ENCODE data around the gene MRFAP1L1.

The MRFAP1L1 gene

DNA sequence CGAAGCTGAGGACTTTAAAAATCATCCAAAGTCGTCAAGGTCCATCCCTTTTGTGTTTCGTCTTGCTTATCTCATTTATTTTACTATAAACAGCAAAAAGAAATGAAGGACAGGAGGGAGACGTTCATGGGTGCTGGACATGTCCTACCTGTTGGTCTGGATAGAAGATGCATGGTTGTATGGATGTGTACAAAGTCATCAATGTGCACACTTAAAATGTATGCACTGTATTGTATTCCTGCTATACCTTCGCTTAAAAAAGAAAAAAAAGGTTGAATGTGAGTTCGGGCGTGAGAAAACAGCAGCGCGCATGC lies 6.0 kb upstream of the MRFAP1L1 start:
- ATAC-seq, result no peak

DNA sequence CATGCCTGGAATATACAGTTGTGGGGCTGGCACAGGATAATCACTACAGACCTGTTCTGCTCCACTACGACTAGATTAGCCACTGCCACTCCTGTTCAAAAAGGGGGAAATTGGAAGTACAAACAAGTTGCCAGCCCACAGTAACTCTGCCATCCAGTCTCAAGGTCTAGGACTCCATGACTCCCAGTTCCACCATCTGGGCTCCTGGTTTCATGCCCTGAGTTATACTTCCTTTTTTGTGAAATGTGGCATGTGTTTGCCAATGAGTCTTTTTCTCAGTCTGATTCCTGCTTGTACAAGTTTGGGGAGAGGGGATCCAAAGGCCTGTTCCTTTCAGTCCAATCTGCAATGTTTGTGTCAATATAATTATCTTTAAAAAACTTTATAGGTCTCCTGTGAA lies 5.3 kb upstream of the MRFAP1L1 start:
- no peak for ATAC-seq

GRCh38 chr4:6710996-6711395 lies 1.3 kb upstream of the MRFAP1L1 start:
- ATAC-seq, result no peak

- ATAC-seq, result no peak
Observed at GRCh38 chr4:6710282-6710681, 617 bp upstream of the MRFAP1L1 start.

DNA sequence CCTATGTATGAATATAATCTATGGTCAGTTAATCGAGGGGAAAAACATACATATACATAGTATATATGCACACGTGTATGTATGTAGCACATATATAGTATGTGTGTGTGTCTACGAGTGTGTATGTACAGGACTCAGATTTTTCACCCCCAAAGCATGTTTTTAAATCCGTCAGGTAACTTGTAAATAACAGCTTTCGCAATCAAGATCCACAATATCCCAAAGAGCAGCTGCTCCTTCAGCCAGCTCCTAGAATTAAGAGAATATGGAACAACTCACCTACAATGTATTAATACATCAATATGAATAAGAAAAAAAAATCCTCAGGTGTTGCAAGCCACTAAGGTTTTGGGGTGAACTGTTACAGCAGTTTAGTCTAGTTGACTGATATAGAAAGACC lies 3.5 kb downstream of the MRFAP1L1 start:
- ATAC-seq, result no peak

- ATAC-seq, result peak; percentile 19 to 33
Observed at GRCh38 chr4:6705646-6706045, 4.0 kb downstream of the MRFAP1L1 start.

DNA sequence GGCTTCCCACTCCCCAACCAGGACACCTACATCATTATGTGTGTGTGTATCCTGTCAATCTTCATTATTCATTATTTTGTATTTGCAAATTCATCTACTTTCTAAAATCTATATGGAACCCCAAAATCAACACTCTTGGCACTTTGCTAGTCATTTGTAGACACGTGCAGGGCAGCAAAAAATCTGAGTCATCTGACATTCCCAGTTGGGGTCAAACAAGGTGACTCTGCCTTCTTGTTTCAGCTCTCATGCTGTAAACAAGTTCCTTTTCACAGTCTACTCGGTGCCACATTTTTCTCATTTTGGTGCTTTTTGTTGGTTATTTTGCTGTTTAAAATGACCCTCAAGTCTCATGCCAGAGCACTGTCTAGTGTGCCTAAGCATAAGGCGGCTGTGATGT lies 5.9 kb downstream of the MRFAP1L1 start:
- ATAC-seq, result peak in 1 of 2 donors; percentile 42

- ATAC-seq, result no peak
Observed at GRCh38 chr4:6702761-6703160, 6.9 kb downstream of the MRFAP1L1 start.

- no peak for ATAC-seq
Observed at GRCh38 chr4:6701371-6701770, 8.3 kb downstream of the MRFAP1L1 start.

DNA sequence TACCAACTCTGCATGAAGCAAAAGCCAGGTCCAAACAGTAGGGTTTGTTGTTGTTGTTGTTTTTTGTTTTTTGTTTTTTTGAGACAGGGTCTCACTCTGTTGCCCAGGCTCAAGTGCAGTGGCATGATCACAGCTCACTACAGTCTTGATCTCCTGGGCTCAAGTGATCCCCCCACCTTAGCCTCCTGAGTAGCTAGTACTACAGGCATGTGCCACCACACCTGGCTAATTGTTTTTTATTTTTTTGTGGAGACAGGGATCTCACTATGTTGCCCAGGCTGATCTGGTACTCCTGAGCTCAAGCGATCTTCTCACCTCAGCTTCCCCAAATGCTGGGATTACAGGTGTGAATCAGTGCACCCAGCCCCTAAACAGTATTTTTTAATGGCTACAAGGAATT lies 9.8 kb downstream of the MRFAP1L1 start:
- ATAC-seq, result no peak

- no peak for ATAC-seq
Observed at GRCh38 chr4:6699388-6699787, 10.3 kb downstream of the MRFAP1L1 start.

DNA sequence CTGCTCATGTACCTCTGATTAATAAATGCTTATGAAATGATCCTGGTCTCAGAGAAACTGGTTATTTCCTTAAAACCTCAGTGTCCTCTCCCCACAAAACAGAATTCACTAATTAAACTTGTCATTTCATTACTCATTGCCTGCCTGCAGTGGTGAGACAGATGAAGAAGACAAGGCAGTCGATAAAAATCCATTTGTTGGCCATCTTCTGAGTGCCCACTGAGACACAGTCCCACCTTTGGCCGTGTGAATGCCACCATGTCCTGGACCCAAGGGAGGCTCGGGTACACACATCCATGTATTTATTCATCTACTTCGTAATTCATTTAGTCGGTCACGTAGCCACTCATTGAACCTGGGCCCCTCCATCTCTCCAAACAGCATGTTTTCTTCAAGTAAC lies 12.5 kb downstream of the MRFAP1L1 start:
- no peak for ATAC-seq

DNA sequence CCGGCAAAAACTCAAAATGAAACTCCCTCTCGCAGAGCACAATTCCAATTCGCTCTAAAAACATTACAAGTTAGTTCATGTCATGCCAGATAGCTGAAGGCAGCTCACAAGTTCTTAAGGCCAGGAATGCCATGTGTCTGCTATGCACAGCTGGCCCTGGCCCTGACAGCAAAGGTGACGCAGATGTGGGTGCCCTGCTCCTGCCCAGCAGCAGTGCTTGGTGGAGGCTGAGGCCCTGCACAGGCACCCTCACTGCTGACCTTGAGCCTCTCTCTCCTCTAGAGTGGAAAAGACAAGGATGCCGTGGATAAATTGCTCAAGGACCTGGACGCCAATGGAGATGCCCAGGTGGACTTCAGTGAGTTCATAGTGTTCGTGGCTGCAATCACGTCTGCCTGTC lies 13.1 kb downstream of the MRFAP1L1 start:
- peak; percentile 54 to 59 for ATAC-seq

DNA sequence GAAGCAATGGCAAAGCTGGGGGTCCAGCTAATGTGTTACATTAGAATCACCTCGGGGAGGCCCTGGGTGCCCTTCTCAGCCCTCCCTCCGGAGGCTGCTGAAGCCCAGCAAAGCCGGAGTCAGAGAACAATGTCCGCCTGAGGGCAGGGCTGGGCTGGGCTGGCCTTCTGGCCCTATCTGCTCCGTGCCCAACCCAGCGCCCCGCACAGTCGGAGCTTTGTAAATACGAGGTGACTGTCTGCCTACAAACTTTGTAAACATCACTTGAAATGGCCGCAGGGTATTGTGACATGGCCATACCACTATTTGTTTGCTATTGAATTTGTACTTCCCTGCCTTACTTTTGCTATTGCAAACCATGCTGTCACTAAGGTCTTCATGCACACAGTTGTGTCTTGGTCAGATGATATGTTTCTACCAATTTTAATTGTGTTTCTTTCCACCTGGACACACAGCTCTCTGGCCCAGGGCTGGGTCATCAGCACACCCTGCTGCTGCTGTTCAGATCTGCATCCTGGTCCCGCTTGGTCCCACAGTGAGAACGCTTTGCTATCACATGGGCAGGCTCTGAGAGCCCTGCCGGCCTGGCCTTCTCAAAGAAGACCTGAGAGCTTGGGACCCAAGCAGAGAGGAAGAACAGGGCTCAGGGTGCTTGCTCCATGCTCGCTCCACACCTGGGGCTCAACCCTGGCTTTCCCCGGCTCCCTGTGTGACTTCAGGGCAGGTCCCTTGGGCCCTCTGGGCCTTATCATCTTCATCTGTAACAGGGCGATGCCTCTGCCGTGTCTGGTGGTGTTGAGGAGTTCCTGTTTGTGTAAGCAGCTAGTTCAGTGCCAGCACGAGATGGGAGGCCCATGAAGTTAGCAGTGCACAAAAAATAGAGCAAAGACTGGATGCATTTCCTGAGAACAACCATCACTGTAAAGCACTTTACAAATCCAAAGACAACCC lies 13.7 kb downstream of the MRFAP1L1 start:
- ATAC-seq, result peak; percentile 64 to 68

- ATAC-seq, result no peak
Observed at GRCh38 chr4:6694177-6694901, 15.3 kb downstream of the MRFAP1L1 start.

DNA sequence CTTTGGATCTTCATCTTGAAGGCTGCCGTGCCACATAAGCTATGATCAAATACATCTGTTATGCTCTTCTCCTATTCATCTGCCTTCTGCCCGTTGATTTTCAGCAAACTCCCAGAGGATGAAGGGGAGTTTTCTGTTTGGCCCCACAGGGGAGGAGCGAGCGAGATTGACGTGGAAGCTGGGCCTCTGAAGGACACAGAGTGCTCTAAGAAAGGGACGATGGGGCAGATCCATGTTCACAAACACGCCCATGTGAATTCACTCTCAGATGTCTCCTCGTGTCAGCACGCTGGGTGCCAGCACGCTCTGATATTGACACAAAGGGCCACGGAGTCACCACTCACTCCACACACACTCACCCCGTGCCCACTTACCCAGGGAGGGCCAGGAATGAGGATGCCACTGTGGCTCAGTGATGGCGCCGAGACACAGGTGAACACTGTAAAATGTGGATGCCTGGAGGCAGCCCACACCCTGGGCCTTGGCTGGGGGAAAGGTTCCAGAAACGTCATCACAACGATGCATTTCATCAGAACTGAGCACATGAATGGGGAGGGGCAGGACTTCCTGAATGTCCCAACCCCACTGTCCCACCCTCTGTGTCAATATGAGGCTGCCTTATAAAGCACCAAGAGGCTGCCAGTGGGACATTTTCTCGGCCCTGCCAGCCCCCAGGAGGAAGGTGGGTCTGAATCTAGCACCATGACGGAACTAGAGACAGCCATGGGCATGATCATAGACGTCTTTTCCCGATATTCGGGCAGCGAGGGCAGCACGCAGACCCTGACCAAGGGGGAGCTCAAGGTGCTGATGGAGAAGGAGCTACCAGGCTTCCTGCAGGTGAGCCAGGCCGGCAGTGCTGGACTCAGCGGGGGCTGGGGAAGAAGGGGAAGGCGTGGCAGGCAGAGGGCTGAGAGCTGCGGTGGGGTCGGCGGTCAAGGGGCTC lies 16.2 kb downstream of the MRFAP1L1 start, which contains the start of gene S100P:
TSS of gene S100P (plus strand) at position 648 of the 946 bp plus-strand sequence. CDS start at position 703, 55 bp downstream.
- no peak for ATAC-seq

DNA sequence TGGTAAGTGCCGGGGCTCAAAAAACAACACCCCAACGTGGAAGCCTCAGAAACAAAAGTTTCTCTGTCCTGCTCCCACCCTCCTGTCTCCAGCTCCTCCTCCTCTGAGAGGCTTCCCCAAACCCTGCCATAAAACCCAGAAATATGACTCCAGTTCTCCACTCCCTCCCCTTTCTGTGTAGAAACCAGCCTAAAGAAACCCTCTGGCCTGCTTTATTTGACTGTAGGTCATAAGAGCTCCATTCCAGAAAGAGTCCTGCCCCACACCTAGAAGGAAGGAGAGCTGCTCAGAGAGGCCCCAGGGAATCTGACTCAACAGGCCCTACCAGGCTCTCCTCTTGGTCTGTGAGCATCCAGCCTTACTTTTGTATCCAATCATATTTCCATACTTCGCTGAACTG lies 16.9 kb downstream of the MRFAP1L1 start:
- no peak for ATAC-seq

DNA sequence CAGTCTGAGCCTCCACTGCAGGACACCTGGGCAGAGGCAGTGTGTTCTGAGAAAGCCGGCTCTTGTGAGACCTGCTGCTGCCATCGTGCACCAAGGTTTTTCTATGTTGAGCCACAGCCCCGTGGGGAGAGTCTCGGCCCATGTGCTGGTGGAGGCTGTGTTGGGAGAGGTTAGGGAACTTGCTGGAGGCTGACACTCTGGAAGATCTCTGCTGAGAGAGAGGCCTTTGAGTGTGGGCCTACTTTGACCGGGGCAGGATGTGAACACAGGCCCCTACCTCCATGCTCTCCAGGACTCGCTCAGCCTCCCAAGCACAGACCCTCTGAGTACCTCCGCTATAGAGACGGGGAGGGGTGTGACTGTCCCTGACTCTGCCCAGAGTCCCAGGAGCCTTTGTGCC lies 17.3 kb downstream of the MRFAP1L1 start:
- ATAC-seq, result no peak

DNA sequence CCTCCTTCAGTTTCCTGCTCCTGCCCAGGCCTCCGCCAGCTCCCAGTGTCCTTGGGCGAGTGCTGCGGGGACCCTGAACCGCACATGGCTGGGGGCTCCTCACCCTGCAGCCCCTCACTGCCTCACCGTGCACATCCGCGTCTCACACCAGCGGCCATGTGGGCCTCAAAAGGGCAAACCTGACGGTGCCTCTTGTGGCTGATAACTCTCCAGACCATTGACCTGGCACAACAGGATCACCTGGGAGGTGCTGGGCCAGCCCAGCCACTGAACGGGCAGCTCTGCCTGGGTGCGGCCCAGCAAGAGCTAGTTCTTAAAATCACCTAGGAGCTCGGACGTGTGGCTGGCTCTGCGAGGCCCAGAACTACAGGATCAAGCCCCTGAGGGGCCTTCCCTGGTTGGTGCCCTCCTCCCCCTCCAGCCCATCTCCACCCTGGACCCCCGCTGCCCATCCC lies 20.1 kb downstream of the MRFAP1L1 start:
- ATAC-seq, result no peak

GRCh38 chr4:6688879-6689505 lies 20.7 kb downstream of the MRFAP1L1 start:
- peak; percentile 95 to 98 for ATAC-seq

DNA sequence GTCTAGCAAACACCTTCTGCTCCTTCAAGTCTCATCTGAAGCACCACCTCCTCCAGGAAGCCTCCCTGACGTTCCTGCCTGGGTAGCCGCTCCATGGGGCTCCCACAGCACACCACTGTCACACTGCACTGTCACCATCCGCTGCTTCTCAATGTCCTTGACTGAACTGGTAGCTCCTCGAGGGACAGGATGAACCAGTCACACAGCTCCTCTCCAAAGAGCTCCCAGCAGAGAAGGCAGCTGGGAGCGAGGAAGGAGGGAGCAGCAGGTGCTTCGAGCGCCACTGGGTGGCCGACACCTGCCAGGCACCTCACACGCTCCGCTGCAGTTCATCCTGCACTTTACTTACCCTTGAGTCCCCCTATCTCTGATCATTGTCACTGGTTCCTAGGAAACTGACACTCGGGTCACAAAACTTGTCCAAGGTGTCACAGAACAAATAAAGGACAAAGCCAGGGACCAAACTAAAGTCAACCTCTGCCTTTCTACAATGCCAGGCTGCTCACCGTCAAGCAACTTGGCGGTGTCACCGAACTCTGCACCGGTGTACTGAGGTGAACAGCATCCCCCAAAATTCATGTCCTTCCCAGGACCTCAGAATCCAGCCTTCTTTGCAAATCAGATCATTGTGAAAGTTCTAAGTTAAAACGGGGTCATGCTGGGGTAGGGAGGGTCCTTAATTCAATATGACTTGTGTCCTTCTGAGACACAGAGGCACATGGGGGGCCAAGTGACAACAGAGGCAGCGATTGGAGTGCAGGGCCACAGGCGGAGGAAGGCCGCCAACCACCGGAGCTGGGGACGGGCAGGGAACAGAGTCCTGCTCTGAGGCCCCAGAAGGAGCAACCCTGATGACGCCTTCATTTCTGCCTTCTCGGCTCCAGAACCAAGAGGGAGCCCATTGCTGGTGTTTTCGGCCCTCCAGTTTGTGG lies 21.5 kb downstream of the MRFAP1L1 start:
- ATAC-seq, result no peak

Measured in activated CD4-positive, CD25-positive, alpha-beta regulatory T cell treated with anti-CD3 and anti-CD28 coated beads, Interleukin-2, amount 50 U/mL, for 24 hours (primary cell).